ENCODE measurements around the gene TTC39C.

TTC39C gene

GRCh38 chr18:23992089-23992940, 22.2 kb upstream of the TTC39C start:
- no peak for DNase-seq (ENCODE audit: low read depth)

GRCh38 chr18:23992941-23993280, 21.6 kb upstream of the TTC39C start:
- no peak for DNase-seq (ENCODE audit: low read depth)

DNA sequence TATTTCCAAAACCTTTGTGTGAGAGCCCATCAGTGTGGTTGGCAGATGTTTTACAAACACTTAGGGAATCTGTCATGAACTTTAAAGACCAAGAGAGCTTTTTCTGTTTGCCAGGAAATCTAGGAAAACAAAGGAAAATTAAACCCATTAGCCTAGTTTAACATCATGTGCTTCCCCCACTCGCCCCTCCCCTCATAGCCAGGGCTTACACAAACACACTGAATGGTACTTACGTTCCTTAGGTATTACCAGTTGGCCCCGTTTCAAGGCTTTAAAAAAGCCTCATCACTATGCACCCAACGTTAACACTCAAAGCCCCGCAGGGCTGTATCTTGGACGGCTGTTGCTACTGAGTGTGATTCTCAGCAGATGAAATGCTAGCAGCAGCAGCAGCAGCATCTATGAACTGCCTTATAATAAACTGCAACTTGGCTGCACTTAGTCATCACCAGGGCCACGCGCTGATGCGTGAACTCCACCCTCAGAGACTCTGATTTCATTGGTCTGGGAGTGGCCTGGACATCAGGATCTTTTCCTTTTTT, 20.1 kb upstream of the TTC39C start:
- DNase-seq (ENCODE audit: low read depth) = peak; percentile 90

DNA sequence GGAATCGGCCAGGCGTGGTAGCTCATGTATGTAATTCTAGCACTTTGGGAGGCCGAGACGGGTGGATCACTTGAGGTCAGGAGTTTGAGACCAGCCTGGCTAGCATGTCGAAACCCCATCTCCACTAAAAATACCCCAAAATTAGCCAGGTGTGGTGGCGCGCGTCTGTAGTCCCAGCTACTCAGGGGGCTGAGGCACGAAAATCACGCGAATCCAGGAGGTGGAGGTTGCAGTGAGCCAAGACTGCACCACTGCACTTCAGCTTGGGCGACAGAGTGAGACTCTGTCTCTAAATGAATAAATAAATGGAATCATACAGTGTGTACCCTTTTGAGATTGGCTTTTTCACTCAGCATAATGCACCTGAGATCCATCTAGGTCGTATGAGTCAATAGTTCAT, 19.4 kb upstream of the TTC39C start:
- DNase-seq (ENCODE audit: low read depth) = no peak

GRCh38 chr18:23998018-23998417, 16.5 kb upstream of the TTC39C start:
- no peak for DNase-seq (ENCODE audit: low read depth)

DNA sequence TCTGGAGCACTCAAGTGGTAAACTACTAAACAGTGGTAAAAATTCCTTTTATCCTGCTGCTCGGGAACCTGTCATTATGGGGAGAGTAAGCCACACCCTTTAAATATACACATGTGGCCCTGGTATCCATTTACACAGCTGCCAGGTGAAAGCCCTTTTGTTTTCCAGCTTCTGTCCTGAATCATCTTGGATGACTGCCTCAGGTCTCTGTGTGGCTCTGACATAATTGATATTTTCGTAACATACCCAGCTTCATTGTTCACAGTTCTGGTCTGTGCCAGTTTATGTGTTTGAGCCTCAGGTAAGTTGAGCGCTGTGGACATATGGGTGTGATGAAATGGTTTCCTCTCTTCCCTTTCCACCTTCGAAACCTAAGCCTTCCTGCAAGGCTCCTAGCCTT, 15.7 kb upstream of the TTC39C start:
- no peak for DNase-seq (ENCODE audit: low read depth)

DNA sequence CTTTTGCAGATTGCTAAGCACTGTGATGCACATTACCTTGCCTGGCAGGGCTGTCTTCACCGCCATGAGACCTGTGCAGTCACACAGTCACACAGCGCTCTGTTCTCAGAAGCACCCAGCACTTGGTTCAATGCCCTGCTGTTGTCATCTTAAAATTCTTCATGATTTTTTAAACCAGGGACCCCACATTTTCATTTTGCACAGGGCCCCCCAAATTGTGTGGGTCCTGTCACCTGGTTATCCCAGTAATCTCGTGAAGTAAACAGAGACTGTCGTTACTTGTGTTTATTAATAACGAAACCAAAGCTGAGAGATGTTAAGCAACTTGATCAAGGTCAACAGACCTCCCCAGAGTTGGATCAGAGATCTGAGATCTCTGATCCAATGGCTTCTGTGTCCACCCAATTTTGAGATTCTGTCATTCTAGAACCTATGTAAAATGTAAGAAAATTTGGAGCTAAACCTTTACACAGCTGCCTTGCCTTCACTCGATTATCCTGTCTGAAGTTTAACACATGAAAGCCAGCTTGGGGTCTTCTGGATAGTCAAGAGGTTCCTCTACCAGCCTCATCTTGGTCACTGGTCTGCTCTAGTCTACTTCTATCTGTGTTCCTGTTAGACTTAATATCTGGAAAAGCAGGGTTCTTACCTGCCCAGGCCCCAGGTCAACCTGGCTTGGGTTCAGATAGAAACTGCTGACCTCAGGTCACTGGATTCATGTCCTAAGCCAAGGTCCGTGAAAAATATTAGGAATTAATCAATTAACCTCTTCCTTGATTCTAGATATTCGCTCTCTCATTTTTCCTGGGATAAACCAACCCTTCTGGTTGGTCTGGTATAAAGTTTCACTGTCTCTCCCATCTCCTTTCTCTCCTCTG, 13.7 kb upstream of the TTC39C start:
- DNase-seq (ENCODE audit: low read depth) = no peak

- no peak for DNase-seq (ENCODE audit: low read depth)
Measured at GRCh38 chr18:24002479-24002878, 12.1 kb upstream of the TTC39C start.

DNA sequence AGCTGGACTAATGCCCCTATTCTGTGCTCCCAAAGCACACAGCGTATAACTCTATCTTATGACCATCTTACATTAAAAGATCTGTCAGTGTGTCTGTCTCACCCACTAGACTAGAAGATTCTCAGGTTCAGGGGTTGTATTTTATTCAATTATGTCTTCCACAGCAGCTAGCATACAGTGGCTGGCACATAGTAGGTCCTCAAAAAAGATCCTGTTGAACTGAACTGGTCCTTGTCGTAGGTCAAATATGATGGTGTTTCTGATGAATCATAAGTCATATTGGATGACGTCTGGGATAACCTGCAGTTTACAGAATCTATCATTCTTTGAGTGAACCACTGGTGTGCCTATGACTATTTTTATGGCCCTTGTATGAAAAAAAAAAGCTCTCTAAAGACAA, 11.3 kb upstream of the TTC39C start:
- no peak for DNase-seq (ENCODE audit: low read depth)

GRCh38 chr18:24003903-24004640, 10.5 kb upstream of the TTC39C start:
- DNase-seq (ENCODE audit: low read depth) = no peak

- no peak for DNase-seq (ENCODE audit: low read depth)
Measured at GRCh38 chr18:24006712-24007313, 7.7 kb upstream of the TTC39C start.

DNA sequence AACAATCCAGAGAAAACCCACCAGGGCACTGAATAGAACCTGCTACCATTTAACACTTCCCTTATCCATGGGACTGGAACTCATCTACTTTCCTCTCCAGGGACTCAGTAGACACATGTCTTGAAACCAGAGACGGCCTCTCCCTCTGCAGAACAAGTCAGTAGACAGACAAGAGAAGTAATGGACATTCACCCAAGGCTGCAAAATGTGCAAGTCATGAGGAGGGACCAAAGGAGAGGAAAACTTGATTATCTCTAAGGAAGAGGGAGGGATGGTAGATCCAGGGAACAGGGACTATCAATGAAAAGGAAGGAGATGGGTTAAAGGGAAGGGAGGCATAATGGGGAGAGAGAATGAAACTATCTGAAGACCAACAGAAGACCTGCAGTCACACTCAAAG, 5.3 kb upstream of the TTC39C start:
- DNase-seq (ENCODE audit: low read depth) = no peak

GRCh38 chr18:24009651-24010333, 4.8 kb upstream of the TTC39C start:
- no peak for DNase-seq (ENCODE audit: low read depth)

DNA sequence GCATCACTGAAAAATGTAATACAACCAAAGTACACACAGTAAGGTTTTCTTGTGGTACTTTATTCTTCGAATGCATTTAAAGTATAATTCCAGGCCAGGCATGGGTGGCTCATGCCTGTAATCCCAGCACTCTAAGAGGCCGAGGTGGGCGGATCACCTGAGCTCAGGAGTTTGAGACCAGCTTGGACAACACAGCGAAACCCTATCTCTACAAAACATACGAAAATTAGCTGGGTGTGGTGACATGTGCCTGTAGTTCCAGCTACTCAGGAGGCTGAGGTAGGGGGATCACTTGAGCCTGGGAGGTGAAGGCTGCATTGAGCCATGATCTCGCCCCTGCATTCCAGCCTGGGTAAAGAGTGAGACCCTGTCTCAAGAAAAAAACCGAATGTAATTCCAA, 3.9 kb upstream of the TTC39C start:
- no peak for DNase-seq (ENCODE audit: low read depth)

DNA sequence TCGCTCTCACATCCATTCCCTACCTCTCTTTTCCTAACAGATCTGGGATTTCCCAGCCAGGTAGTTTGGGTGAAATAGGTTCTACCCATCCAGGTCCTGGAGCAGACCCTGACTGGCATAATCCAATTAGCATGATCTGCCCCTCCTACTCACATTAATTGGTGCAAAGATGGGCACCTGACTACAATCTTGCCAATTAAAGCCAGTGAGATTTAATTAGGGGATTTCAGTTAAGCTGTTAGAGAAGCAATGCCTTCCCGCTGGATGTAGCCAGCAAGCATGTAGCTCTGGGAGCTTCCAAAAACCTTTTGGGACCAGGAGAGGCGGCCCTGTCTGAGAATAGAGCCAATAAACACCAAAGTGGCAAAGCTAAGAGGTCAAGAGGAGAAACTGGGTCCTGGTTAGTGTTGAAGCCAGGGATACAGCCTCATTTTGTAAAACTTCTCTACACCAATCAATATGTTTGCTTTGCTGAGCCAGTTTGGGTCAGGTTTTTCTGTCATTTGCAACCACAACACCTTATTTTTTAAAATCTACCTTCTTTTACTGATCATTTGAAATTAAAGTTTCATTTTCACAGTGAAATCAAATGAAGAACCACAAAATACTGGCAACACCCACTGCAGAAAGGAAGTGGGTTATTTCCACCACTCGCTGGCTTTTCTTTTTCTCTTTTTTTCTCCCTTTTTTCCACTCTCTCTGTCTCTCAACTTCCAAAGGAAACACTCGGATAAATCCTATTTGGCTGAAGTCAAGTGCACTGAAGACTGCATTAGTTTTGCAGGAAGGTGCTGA, 3.2 kb upstream of the TTC39C start:
- DNase-seq (ENCODE audit: low read depth) = no peak

- DNase-seq (ENCODE audit: low read depth) = no peak
Measured at GRCh38 chr18:24013051-24013450, 1.5 kb upstream of the TTC39C start.

DNA sequence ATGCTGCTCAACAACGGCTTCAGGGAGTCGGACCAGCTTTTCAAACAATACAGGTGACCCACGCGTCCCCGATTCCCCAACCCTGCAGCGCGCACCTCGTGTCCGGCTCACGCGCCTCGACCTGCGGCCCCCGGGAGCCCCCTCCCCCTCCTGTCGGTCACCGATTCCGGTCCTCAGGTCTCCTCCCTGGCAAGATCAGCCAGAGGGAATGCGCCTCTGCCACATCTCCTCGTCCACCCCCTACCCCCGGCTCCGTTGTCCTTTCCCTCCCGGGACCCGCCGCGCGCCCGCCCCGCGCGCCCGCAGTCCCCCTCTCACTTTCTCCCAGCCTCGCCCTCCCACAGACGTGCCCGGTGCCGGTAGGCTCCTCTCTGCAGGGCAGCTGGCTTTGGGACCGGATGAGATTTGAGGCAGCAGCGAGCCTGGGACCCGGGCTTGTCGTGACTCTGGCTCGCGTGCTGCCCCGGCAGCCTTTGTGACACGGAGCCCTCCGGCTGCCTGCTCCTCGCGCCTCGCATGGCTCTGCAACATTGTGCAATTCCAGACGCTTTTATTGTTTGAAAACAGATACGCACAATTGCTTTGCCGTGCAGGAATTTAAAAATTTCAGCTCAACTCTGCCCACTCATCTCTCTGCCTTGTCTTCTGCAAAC, 558 bp downstream of the TTC39C start:
- peak; percentile 84 for DNase-seq (ENCODE audit: low read depth)

GRCh38 chr18:24015639-24016631, 1.4 kb downstream of the TTC39C start:
- no peak for DNase-seq (ENCODE audit: low read depth)

- no peak for DNase-seq (ENCODE audit: low read depth)
Measured at GRCh38 chr18:24016643-24017042, 2.1 kb downstream of the TTC39C start.
